Measurements from ENCODE around the gene DGUOK.

Gene DGUOK

GRCh38 chr2:73947412-73948018 lies 20.8 kb downstream of the DGUOK start:
- peaks cover 51 to 53% of the 10 kb centered on the region in 2 experiments for H3K4me1 ChIP-seq (ENCODE audit: control insufficient read depth in 1 of 2, insufficient read depth in 1 of 2, low read depth in 1 of 2, low read length in 1 of 2)
- H3K9me3 ChIP-seq: no peaks in the 10 kb centered on the region

GRCh38 chr2:73949802-73950201 lies 23.1 kb downstream of the DGUOK start:
- Histone ChIP-seq H3K27ac (peak overlapping the region; percentile 90), H3K4me3 (ENCODE audit: low read depth in 1 of 2, low read length in 1 of 2) (no peak overlapping the region), H3K27me3 (no peaks in the 10 kb centered on the region), H3K4me1 (ENCODE audit: control insufficient read depth in 1 of 2, insufficient read depth in 1 of 2, low read depth in 1 of 2, low read length in 1 of 2) (peaks cover 46 to 50% of the 10 kb centered on the region in 2 experiments), H3K36me3 (peaks cover 46% of the 10 kb centered on the region), H3K9me3 (no peaks in the 10 kb centered on the region)
- no peak for TF ChIP-seq CTCF (IDR thresholded peaks at IDR 0.05)

More at GRCh38 chr2:73947412-73948018, 20.8 kb downstream of the DGUOK start:
- Histone ChIP-seq H3K4me3 (ENCODE audit: low read depth in 1 of 2, low read length in 1 of 2) (no peak overlapping the region), H3K27ac (peak overlapping the region; percentile 90), H3K27me3 (no peaks in the 10 kb centered on the region), H3K36me3 (peaks cover 27% of the 10 kb centered on the region)
- TF ChIP-seq CTCF (IDR thresholded peaks at IDR 0.05): no peak

GRCh38 chr2:73952499-73953446 lies 26.1 kb downstream of the DGUOK start:
- H3K27ac ChIP-seq: no peak overlapping the region
- no peaks in the 10 kb centered on the region for H3K9me3 ChIP-seq
- no peak for TF ChIP-seq CTCF (IDR thresholded peaks at IDR 0.05)
- no peaks in the 10 kb centered on the region for H3K27me3 ChIP-seq
- H3K4me3 ChIP-seq (ENCODE audit: low read depth in 1 of 2, low read length in 1 of 2): no peak overlapping the region
- H3K36me3 ChIP-seq: peaks cover 61% of the 10 kb centered on the region
- peaks cover 34% of the 10 kb centered on the region in 2 experiments for H3K4me1 ChIP-seq (ENCODE audit: control insufficient read depth in 1 of 2, insufficient read depth in 1 of 2, low read depth in 1 of 2, low read length in 1 of 2)

GRCh38 chr2:73956218-73956865 lies 29.7 kb downstream of the DGUOK start:
- Histone ChIP-seq H3K27me3 (no peaks in the 10 kb centered on the region), H3K9me3 (no peaks in the 10 kb centered on the region), H3K27ac (no peak overlapping the region), H3K4me1 (ENCODE audit: control insufficient read depth in 1 of 2, insufficient read depth in 1 of 2, low read depth in 1 of 2, low read length in 1 of 2) (no peaks in the 10 kb centered on the region), H3K36me3 (peaks cover 67% of the 10 kb centered on the region), H3K4me3 (ENCODE audit: low read depth in 1 of 2, low read length in 1 of 2) (no peak overlapping the region)
- no peak for TF ChIP-seq CTCF (IDR thresholded peaks at IDR 0.05)

- H3K27ac ChIP-seq: no peak overlapping the region
- no peak for TF ChIP-seq CTCF (IDR thresholded peaks at IDR 0.05)
- peaks cover 29% of the 10 kb centered on the region for H3K36me3 ChIP-seq
- no peaks in the 10 kb centered on the region for H3K27me3 ChIP-seq
- no peak overlapping the region for H3K4me3 ChIP-seq (ENCODE audit: low read depth in 1 of 2, low read length in 1 of 2)
- no peaks in the 10 kb centered on the region for H3K4me1 ChIP-seq (ENCODE audit: control insufficient read depth in 1 of 2, insufficient read depth in 1 of 2, low read depth in 1 of 2, low read length in 1 of 2)
- H3K9me3 ChIP-seq: no peaks in the 10 kb centered on the region
Measured at GRCh38 chr2:73961274-73961673, 34.6 kb downstream of the DGUOK start.
